Activated CD4-positive, alpha-beta T cell treated with anti-CD3 and anti-CD28 coated beads, Interleukin-2, amount 10 ng/mL, durations not matched to agents 7 days and 5 days (primary cell): ENCODE results near the gene CHRNB1. TPM values are rescaled to one million over a fixed set of nuclear protein-coding genes. Genes with fewer than 3 reads are reported as not detected.

Experiments
- CTCF ChIA-PET: fragments of 350-600 bp; sonication (Branson Sonifier 250); formaldehyde crosslinking; loops from one replicate; lab custom pipeline; 2021; ENCODE audit warnings: antibody characterized with exemption; lab: Charles Lee
- POLR2A ChIA-PET: fragments of 350-600 bp; sonication (Branson Sonifier 250); formaldehyde crosslinking; loops from one replicate; lab custom pipeline; 2021; ENCODE audit warnings: antibody characterized with exemption; lab: Charles Lee
- DNase-seq: peaks from one replicate; pipeline ENCODE4 v3.0.0-alpha.2; 2020
- H3K27ac Mint-ChIP-seq: one replicate; pipeline ENCODE4 v1.8.0; 2021; ENCODE audit warnings: mild to moderate bottlenecking, moderate library complexity, mixed read lengths
- H3K27me3 Mint-ChIP-seq: one replicate; pipeline ENCODE4 v1.8.0; 2021; ENCODE audit warnings: mixed read lengths
- H3K36me3 Mint-ChIP-seq: one replicate; pipeline ENCODE4 v1.8.0; 2021; ENCODE audit warnings: low read depth, mixed read lengths
- H3K4me1 Mint-ChIP-seq: one replicate; pipeline ENCODE4 v1.8.0; 2021; ENCODE audit warnings: mixed read lengths
- H3K4me3 Mint-ChIP-seq: one replicate; pipeline ENCODE4 v1.8.0; 2021; ENCODE audit warnings: mild to moderate bottlenecking, moderate library complexity, mixed read lengths
- H3K9me3 Mint-ChIP-seq: one replicate; pipeline ENCODE4 v1.8.0; 2021; ENCODE audit warnings: mixed read lengths
- total RNA-seq, 2 experiments: library from RNA; stranded (reverse); gene quantifications; one replicate each; pipeline ENCODE4 v1.2.3, GENCODE V29; 2021

Gene CHRNB1
- total RNA-seq, 2 experiments from 2014 or later, result 18.8 to 19.2 TPM

GRCh38 chr17:7443499-7444485 lies 1.1 kb upstream of the CHRNB1 start:
- ChIA-PET POLR2A (no interaction called here), CTCF (interaction anchor here (0.6 to 2.8 kb wide), 13 partner anchors 8 to 171 kb away, joined by 3 to 28 read pairs (median 3); partner anchors contain the start of genes FXR2, SENP3, SPEM3 and TMEM102)
- H3K27ac Mint-ChIP-seq, result no peak overlapping the region
- H3K9me3 Mint-ChIP-seq, result no peaks in the 10 kb centered on the region
- peaks cover 59% of the 10 kb centered on the region for H3K27me3 Mint-ChIP-seq
- H3K4me1 Mint-ChIP-seq, result peaks cover 31% of the 10 kb centered on the region
- no peak for DNase-seq
- H3K4me3 Mint-ChIP-seq, result no peak overlapping the region
- peaks cover 27% of the 10 kb centered on the region for H3K36me3 Mint-ChIP-seq

- ChIA-PET CTCF (interaction anchor here (0.5 to 2.8 kb wide), 6 partner anchors 9 to 144 kb away, joined by 3 to 28 read pairs (median 6); partner anchors contain the start of genes SENP3, SOX15 and TMEM102), POLR2A (interaction anchor here (0.6 kb wide), 1 partner anchor 41 kb away, joined by 4 read pairs; the partner anchor contains the start of gene TMEM256)
- Mint-ChIP-seq H3K27me3 (peaks cover 49% of the 10 kb centered on the region), H3K36me3 (peaks cover 23% of the 10 kb centered on the region), H3K9me3 (no peaks in the 10 kb centered on the region), H3K27ac (peak overlapping the region; percentile 33), H3K4me3 (peak overlapping the region; percentile 72), H3K4me1 (peaks cover 23% of the 10 kb centered on the region)
- DNase-seq, result peak; percentile 47
These were observed 733 bp downstream of the CHRNB1 start for GRCh38 chr17:7445619-7445968.

- DNase-seq, result no peak
- peaks cover 28% of the 10 kb centered on the region for H3K4me1 Mint-ChIP-seq
- H3K27ac Mint-ChIP-seq, result no peak overlapping the region
- H3K27me3 Mint-ChIP-seq, result peaks cover 33% of the 10 kb centered on the region
- H3K36me3 Mint-ChIP-seq, result peaks cover 27% of the 10 kb centered on the region
- ChIA-PET CTCF (interaction anchor here (1.3 kb wide), 1 partner anchor 112 kb away, joined by 3 read pairs; no protein-coding TSS in a partner anchor), POLR2A (interaction anchor here (0.7 kb wide), 1 partner anchor 139 kb away, joined by 3 read pairs; no protein-coding TSS in a partner anchor)
- no peaks in the 10 kb centered on the region for H3K9me3 Mint-ChIP-seq
- H3K4me3 Mint-ChIP-seq, result no peak overlapping the region
These were observed 3.6 kb downstream of the CHRNB1 start for GRCh38 chr17:7448461-7448860.

GRCh38 chr17:7459961-7460545 lies 15.2 kb downstream of the CHRNB1 start:
- peaks cover 37% of the 10 kb centered on the region for H3K36me3 Mint-ChIP-seq
- ChIA-PET CTCF (interaction anchor here (1.6 to 3.5 kb wide), 2 partner anchors 16 to 23 kb away, joined by 4 to 14 read pairs; no protein-coding TSS in a partner anchor), POLR2A (interaction anchor here (0.8 kb wide), 1 partner anchor 24 kb away, joined by 5 read pairs; the partner anchor contains the start of gene POLR2A)
- H3K27ac Mint-ChIP-seq, result no peak overlapping the region
- H3K4me1 Mint-ChIP-seq, result peaks cover 25% of the 10 kb centered on the region
- no peaks in the 10 kb centered on the region for H3K27me3 Mint-ChIP-seq
- DNase-seq, result no peak
- no peaks in the 10 kb centered on the region for H3K9me3 Mint-ChIP-seq
- H3K4me3 Mint-ChIP-seq, result no peak overlapping the region

GRCh38 chr17:7460850-7461660 lies 16.2 kb downstream of the CHRNB1 start:
- peaks cover 37% of the 10 kb centered on the region for H3K36me3 Mint-ChIP-seq
- peaks cover 22% of the 10 kb centered on the region for H3K4me1 Mint-ChIP-seq
- no peak overlapping the region for H3K4me3 Mint-ChIP-seq
- no peaks in the 10 kb centered on the region for H3K9me3 Mint-ChIP-seq
- no peak for DNase-seq
- no peak overlapping the region for H3K27ac Mint-ChIP-seq
- ChIA-PET POLR2A (no interaction called here), CTCF (interaction anchor here (0.7 to 3.5 kb wide), 4 partner anchors 9 to 96 kb away, joined by 3 to 14 read pairs (median 4); partner anchors contain the start of gene SLC35G6)
- no peaks in the 10 kb centered on the region for H3K27me3 Mint-ChIP-seq

- H3K27me3 Mint-ChIP-seq, result no peaks in the 10 kb centered on the region
- H3K9me3 Mint-ChIP-seq, result no peaks in the 10 kb centered on the region
- POLR2A ChIA-PET, result no interaction called here
These were observed 17.9 kb downstream of the CHRNB1 start for GRCh38 chr17:7462474-7463371.

GRCh38 chr17:7463372-7463846 lies 18.5 kb downstream of the CHRNB1 start:
- CTCF ChIA-PET, result interaction anchor here (0.7 to 2.6 kb wide), 2 partner anchors 13 to 19 kb away, joined by 5 to 13 read pairs; partner anchors contain the start of gene CHRNB1
- Mint-ChIP-seq H3K27me3 (no peaks in the 10 kb centered on the region), H3K4me1 (peaks cover 24% of the 10 kb centered on the region), H3K36me3 (peaks cover 27% of the 10 kb centered on the region), H3K27ac (no peak overlapping the region), H3K9me3 (no peaks in the 10 kb centered on the region), H3K4me3 (no peak overlapping the region)
- no peak for DNase-seq
- POLR2A ChIA-PET, result no interaction called here

More at GRCh38 chr17:7462474-7463371, 17.9 kb downstream of the CHRNB1 start:
- no peak for DNase-seq
- H3K36me3 Mint-ChIP-seq, result peaks cover 27% of the 10 kb centered on the region
- no peak overlapping the region for H3K27ac Mint-ChIP-seq
- CTCF ChIA-PET, result interaction anchor here (0.6 to 3.5 kb wide), 5 partner anchors 19 to 139 kb away, joined by 3 to 14 read pairs (median 3); partner anchors contain the start of gene SLC35G6
- peaks cover 22% of the 10 kb centered on the region for H3K4me1 Mint-ChIP-seq
- no peak overlapping the region for H3K4me3 Mint-ChIP-seq

GRCh38 chr17:7464081-7464480 lies 19.2 kb downstream of the CHRNB1 start:
- POLR2A ChIA-PET, result no interaction called here
- no peak overlapping the region for H3K4me3 Mint-ChIP-seq
- H3K27me3 Mint-ChIP-seq, result no peaks in the 10 kb centered on the region
- no peak for DNase-seq
- CTCF ChIA-PET, result interaction anchor here (0.7 to 2.6 kb wide), 3 partner anchors 13 to 22 kb away, joined by 3 to 13 read pairs (median 5); partner anchors contain the start of gene CHRNB1
- no peaks in the 10 kb centered on the region for H3K9me3 Mint-ChIP-seq
- H3K4me1 Mint-ChIP-seq, result peaks cover 21% of the 10 kb centered on the region
- no peak overlapping the region for H3K27ac Mint-ChIP-seq
- H3K36me3 Mint-ChIP-seq, result peaks cover 23% of the 10 kb centered on the region

- Mint-ChIP-seq H3K4me1 (peaks cover 16% of the 10 kb centered on the region), H3K27ac (no peak overlapping the region), H3K9me3 (no peaks in the 10 kb centered on the region), H3K36me3 (peaks cover 21% of the 10 kb centered on the region), H3K27me3 (no peaks in the 10 kb centered on the region), H3K4me3 (no peak overlapping the region)
- CTCF ChIA-PET, result interaction anchor here (2.6 kb wide), 1 partner anchor 11 kb away, joined by 13 read pairs; no protein-coding TSS in a partner anchor
- POLR2A ChIA-PET, result no interaction called here
- DNase-seq, result no peak
These were observed 20.9 kb downstream of the CHRNB1 start for GRCh38 chr17:7465597-7466275.

- no peaks in the 10 kb centered on the region for H3K9me3 Mint-ChIP-seq
- H3K4me1 Mint-ChIP-seq, result peaks cover 17% of the 10 kb centered on the region
- POLR2A ChIA-PET, result no interaction called here
- H3K36me3 Mint-ChIP-seq, result peaks cover 16% of the 10 kb centered on the region
- no peak for DNase-seq
- no peak overlapping the region for H3K27ac Mint-ChIP-seq
- H3K4me3 Mint-ChIP-seq, result no peak overlapping the region
- CTCF ChIA-PET, result no interaction called here
- H3K27me3 Mint-ChIP-seq, result no peaks in the 10 kb centered on the region
These were observed 21.4 kb downstream of the CHRNB1 start for GRCh38 chr17:7466318-7466638.
